Stromal cell of bone marrow (primary cell): Measurements from ENCODE around the gene KCNA5.
A peak's percentile ranks its signal among the peaks of the same experiment; 100 is the strongest.

Experiments
- DNase-seq: peaks from one replicate; pipeline ENCODE4 v3.0.0-alpha.2; 2012; ENCODE audit warnings: low read depth

KCNA5 gene

DNA sequence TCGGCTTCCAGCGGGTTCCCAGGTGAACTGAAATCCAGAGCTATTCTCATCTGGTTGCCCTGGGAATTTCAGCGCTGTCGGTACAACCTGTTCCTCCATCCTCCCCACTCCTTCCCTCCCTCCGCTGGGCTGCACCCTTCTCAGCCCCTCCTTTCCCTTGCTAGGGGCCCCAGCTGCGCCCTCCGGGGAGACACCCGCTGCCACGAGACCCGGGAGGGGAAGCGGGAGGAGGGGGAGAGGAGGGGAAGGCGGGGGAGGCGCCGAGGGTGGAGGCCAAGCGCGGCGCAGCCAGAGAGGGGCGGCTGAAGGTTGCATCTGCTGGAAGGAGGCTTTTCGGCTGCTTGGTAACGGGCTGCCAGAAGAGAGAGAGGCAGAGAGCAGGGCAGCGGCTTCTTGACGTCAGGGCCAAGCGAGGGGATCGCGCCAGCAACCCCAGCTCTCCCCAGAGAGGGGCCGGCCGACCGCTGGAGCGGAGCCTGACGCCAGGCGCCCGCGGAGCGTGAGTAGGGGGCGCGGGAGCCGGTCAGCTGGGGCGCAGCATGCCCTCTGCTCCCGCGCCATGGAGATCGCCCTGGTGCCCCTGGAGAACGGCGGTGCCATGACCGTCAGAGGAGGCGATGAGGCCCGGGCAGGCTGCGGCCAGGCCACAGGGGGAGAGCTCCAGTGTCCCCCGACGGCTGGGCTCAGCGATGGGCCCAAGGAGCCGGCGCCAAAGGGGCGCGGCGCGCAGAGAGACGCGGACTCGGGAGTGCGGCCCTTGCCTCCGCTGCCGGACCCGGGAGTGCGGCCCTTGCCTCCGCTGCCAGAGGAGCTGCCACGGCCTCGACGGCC lies at the start of gene KCNA5:
TSS of gene KCNA5 (plus strand) at position 291 of the 831 bp plus-strand sequence. CDS start at position 560, 269 bp downstream.
- no peak for DNase-seq

- no peak for DNase-seq
Measured at GRCh38 chr12:4994622-4995021, 49.1 kb upstream of the KCNA5 start.

DNA sequence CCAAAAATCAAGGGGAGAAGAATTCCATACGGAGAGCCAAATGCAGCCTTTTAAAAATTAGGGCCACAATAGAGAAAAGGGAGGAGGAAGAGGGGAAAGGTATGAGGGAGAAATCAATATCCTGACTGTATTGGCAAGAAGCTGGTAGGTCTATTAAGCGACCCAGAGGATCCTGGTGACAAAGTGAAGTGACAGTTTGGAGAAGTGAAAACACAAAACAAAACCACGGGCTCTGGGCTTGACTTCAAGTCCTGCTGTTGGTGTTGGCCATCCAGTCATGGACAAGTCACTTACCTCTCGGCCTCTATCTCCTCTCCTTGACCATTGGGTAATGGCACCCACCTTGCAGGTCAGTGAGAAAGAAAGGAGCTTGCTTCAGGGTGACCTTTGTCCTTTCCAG lies 47.0 kb upstream of the KCNA5 start:
- no peak for DNase-seq

DNA sequence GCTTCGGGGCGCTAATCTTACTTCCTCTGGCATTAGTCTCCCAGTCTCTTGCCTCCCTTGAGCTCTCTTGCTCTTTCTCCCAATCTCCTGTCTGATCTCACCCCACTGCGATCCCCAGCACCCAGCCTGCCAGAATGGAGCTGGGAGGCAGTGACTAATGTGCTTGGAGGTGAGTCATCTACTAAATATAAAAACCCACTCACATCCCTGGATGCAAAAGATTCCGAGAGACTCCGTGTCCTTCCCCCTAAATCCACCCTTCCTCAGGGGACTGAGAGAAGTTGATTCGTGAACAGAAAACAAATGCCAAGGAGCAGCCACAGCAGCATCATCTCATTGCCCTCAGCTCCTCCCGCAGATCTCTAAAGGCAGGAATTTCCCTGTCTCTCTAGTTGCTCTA lies 45.7 kb upstream of the KCNA5 start:
- peak; percentile 96 for DNase-seq

DNA sequence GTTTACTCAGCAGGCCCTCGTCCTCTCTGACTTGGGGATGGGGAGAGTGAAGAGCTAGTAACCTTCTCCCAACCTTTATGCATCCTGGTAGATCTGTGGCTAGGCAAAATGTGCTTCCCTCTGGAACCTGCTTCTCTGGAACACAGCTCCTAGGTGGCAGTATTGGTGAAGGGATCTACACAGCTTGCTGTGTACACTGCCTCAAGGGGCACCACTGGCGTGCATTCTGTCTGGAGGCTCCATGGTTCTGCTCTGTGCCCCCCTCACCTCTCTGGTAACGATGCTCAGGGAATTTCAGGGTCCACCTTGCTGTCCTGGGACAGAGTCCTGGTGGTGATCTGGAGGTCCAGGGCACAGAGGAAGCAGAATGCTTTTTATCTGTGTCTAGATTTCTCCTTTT lies 43.5 kb upstream of the KCNA5 start:
- DNase-seq, result no peak

- DNase-seq, result no peak
Measured at GRCh38 chr12:5000658-5001385, 42.9 kb upstream of the KCNA5 start.

DNA sequence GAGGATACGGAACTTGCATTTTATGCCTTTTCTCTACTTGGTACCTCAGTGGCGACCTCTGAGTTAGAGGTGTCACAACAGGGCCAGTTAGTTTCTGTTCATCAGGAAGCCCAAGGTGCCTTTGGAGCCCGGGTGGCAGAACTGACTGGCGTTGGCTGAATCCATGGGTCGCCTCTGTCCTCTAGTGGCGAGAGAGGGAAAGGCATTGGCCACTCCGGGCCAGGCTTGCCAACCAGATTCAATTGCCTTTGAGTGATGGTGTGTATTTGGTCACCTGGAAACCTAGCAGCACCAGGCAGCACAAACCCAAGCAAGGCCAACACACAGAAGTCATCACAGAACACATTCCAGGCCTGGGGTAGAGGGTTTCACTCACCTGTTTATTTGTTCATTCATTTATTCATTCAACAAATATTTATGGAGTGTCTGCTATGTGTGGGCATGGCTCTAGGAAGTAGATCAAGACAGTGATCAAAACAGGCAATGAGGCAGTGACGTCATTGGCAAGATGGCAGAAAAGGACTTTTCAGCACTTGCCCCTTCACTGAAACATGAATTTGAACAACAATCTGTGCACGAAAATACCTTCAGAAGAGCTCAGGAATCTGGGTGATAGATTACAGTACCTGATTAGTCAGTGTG lies 40.5 kb upstream of the KCNA5 start:
- DNase-seq, result peak; percentile 36

DNA sequence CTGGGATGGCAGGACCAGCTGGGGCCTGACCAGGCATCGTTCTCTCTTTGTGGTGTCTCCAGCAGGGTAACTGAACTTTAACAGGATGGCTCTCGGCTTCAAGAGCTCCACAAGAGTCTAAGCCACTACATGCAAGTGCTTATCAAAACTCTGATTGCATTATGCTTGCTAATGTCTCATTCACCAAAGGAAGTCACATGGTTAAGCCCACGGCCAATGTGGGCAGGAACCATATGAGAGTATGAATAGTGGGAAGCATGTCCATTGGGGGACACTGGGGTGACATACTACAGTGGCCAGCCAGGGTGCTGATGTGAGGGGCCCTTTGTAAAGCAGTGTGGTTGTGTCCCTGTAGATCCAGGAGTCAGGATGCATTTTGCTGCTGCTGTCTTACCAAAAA lies 35.0 kb upstream of the KCNA5 start:
- DNase-seq, result no peak

DNA sequence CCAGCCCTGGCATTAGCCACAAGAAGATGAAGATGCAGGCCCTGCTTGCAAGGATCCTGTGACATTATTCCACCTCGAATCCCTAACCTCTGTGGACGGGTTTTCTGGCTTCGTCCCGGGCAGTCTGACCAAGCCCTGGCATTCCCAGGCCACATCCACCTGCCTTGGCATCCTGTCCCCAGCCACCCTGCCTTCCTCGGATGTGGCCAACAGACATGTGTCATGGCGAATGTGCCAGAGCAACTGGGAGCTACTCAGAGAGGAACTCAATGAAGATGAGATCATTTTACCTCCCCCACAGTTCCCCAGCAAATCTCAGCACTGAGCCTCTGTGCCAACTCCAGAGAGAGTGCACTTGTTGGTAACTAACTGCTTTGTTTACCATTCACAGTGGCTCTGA lies 33.5 kb upstream of the KCNA5 start:
- no peak for DNase-seq

GRCh38 chr12:5012337-5012736 lies 31.3 kb upstream of the KCNA5 start:
- DNase-seq, result no peak

- DNase-seq, result peak; percentile 76
Measured at GRCh38 chr12:5013266-5013730, 30.4 kb upstream of the KCNA5 start.

DNA sequence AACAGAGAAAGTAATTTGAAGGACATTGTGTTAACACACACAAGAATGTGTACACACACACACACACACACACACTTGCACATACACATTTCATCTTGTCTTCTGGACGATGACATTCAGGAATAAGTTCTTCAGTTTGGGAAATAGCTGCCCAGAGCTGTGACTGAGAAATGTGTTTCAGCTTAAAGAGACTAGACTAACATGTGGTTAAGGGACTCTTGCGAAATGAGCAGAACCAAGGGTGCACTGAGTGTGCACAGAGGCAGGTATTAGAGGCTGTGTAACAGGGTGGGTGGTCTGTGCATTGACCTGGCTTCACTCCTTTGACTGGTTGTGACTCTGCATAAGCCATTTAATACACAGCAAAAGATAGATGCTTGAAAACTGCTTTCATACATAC lies 29.4 kb upstream of the KCNA5 start:
- DNase-seq, result no peak

- no peak for DNase-seq
Measured at GRCh38 chr12:5015711-5016492, 27.8 kb upstream of the KCNA5 start.

DNA sequence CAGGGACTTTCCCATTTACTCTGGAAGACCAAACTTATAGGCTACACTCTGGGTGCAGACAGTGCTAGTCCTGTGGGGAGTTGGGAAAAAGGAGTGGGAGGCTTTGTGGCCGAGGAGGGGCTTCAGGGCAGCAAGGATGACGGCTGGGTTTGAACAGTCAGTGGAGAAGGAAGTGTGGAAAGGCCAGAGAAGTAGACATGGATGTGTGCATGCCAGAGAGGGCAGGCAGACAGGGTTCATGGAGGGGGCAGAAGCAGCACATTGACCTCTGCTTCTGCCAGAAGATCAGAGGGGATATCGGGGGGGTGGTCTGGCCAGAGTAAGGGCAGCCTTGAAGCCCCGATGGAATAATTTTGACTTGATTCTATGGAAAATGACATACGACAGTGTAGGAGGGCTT lies 27.2 kb upstream of the KCNA5 start:
- DNase-seq, result no peak

DNA sequence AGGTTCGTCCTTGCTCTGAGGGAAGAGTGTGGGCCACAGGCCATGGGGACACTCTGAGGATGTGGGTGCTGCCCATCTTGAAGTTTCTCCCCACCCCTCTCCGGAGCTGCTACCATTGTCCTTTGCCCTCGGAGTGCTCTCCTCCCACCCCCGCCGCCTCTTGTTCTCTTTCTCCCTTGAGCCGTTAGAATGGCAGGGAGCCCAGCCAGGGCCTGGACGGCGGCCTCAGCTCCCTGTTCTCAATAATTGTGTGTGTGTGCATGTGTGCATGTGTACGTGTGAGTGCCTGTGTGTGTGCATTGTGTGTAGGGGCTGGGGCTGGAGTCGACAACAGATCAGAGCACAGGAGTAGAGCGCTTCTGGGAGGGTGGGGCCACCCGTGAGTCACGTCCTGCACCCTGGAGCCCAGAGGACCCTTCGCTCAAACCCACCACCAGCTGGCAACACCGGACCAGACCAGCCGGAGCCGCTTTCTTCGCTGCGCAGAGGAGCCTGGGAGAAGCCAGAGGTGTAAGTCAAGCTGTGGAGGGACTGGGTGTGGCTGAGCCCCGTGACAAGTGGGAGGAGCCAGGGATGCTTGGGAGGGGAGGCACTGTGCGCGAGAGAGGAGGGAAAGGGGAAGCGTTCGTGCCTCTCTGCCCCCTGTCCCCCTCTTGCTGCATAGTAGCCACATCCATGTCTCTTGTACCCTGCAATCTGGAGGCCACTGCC lies 25.9 kb upstream of the KCNA5 start:
- DNase-seq, result no peak

DNA sequence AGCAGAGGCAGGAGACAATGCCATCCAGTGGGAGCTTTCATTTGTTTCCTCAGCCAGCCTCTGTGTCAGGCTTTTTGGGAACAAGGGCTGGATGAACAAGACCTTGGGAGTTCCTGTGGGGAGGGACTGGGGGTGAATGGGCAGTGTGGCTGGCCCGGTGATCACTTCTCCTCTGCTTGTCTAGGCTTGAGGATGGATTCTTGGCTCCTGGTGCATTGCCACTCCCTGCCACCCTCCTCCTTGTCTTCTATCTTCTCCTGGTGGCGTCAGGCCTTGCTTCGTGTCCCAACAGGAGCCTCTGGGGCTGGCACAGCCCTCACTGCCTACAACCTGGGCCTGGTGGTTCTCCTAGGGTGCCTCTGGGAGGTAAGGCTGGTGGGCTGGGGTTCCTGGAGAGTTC lies 25.0 kb upstream of the KCNA5 start:
- no peak for DNase-seq

GRCh38 chr12:5022025-5022424 lies 21.7 kb upstream of the KCNA5 start:
- no peak for DNase-seq

GRCh38 chr12:5022465-5023061 lies 21.1 kb upstream of the KCNA5 start:
- DNase-seq, result no peak

- no peak for DNase-seq
Measured at GRCh38 chr12:5023842-5024241, 19.8 kb upstream of the KCNA5 start.

GRCh38 chr12:5026342-5026938 lies 17.2 kb upstream of the KCNA5 start:
- DNase-seq, result no peak
